Hepatocyte (in vitro differentiated cells): ENCODE measurements around the gene LITAFD.

ENCODE experiments used
- EZH2 ChIP-seq: fragments of 200-600 bp; sonication (generic); IDR thresholded peaks from 2 replicates; pipeline ENCODE4 v1.6.1; 2016; ENCODE audit warnings: antibody characterized with exemption, mild to moderate bottlenecking, borderline replicate concordance
- TF ChIP-seq, protein P1 (sequence below): fragments of 200-600 bp; sonication (generic); IDR thresholded peaks from 2 replicates; pipeline ENCODE4 v1.5.1; 2016; ENCODE audit warnings: antibody characterized with exemption, mild to moderate bottlenecking; ENCODE audit not compliant: poor library complexity

GRCh38 chr16:8885674-8886592 lies 3.8 kb downstream of the LITAFD start:
- TF ChIP-seq, protein P1, sequence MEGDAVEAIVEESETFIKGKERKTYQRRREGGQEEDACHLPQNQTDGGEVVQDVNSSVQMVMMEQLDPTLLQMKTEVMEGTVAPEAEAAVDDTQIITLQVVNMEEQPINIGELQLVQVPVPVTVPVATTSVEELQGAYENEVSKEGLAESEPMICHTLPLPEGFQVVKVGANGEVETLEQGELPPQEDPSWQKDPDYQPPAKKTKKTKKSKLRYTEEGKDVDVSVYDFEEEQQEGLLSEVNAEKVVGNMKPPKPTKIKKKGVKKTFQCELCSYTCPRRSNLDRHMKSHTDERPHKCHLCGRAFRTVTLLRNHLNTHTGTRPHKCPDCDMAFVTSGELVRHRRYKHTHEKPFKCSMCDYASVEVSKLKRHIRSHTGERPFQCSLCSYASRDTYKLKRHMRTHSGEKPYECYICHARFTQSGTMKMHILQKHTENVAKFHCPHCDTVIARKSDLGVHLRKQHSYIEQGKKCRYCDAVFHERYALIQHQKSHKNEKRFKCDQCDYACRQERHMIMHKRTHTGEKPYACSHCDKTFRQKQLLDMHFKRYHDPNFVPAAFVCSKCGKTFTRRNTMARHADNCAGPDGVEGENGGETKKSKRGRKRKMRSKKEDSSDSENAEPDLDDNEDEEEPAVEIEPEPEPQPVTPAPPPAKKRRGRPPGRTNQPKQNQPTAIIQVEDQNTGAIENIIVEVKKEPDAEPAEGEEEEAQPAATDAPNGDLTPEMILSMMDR, result peak; percentile 4
- no peak for TF ChIP-seq EZH2
